Measurements from ENCODE around the gene NDUFS6. TPM values are rescaled to one million over a fixed set of nuclear protein-coding genes. Genes with fewer than 3 reads are reported as not detected.
A peak's percentile ranks its signal among the peaks of the same experiment; 100 is the strongest.
"Not testable (repeated sequence)": the region's sequence is repeated elsewhere in the genome, so short reads cannot be mapped to it uniquely, and the experiment has no call there.

The NDUFS6 gene
- total RNA-seq, 4 donors from 2014 or later = 28.2 to 62.0 (median 40.3) TPM

DNA sequence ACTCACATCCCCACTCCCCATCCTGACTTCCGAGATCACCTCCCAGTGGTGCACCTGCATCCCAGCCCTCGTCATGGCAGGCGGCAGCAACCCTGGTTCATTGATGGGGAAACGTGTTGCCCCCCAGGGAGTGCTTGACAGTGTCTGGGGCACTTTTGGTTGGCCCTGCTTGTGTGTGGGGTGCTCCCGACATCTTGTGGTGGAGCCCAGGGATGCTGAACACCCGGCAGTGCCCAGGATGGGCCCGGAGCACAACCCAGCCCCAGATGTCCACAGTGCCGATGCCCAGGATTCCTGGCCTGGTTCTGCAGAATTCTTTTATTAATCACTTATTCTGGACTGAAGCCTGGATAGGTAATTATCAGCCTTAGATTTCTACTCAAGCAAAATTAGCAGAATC is 5.3 kb upstream of the NDUFS6 start:
- no peak for DNase-seq (ENCODE audit: low spot score in 2 of 2)
- Histone ChIP-seq H3K9me3 (no peaks in the 10 kb centered on the region), H3K4me3 (no peak overlapping the region), H3K27ac (no peak overlapping the region), H3K36me3 (peaks cover 0 to 41% (median 0%) of the 10 kb centered on the region in 3 donors), H3K4me1 (peaks cover 0 to 27% (median 5%) of the 10 kb centered on the region in 4 donors), H3K27me3 (no peaks in the 10 kb centered on the region)
- no peak for TF ChIP-seq POLR2A (IDR thresholded peaks at IDR 0.05)
- TF ChIP-seq, protein P1, sequence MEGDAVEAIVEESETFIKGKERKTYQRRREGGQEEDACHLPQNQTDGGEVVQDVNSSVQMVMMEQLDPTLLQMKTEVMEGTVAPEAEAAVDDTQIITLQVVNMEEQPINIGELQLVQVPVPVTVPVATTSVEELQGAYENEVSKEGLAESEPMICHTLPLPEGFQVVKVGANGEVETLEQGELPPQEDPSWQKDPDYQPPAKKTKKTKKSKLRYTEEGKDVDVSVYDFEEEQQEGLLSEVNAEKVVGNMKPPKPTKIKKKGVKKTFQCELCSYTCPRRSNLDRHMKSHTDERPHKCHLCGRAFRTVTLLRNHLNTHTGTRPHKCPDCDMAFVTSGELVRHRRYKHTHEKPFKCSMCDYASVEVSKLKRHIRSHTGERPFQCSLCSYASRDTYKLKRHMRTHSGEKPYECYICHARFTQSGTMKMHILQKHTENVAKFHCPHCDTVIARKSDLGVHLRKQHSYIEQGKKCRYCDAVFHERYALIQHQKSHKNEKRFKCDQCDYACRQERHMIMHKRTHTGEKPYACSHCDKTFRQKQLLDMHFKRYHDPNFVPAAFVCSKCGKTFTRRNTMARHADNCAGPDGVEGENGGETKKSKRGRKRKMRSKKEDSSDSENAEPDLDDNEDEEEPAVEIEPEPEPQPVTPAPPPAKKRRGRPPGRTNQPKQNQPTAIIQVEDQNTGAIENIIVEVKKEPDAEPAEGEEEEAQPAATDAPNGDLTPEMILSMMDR (IDR thresholded peaks at IDR 0.05) = no peak
- no peak for TF ChIP-seq EP300 (IDR thresholded peaks at IDR 0.05)
- 73 to 85% methylated on average over 5 to 8 of the region's 8 CpGs for WGBS, 2 donors

DNA sequence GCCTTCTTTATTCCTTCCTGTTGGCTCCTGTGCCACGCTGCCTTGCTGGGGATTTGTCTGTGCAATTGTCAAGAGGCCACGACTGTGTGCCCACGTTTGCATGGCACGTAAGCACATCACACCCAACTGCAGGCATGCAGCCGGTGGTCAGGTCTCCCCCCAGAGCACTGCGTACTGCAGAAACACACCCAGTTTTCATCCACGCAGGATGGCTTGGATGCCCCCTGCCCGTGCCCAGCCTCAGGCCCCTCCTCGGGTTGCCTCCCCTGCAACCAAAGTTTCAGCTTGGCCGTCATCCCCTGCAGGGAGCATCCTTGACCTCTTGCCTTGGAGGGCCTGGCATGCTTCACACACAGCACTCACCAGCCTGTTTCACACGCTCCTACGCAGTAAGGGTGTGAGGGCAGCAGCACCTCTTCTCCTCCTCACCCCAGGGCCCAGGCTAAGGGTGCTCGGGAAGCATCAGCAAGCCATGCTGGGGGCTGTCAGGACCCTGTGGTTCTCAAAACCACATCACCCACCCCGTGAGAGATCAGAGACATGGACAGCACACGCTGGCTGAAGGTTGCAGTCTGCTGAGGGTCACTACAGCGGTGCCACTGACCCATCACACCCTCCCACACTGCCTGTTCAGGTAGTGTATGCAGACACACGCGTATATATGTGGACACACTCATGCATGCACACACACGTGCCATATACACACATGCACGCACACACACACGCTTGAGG is 4.7 kb upstream of the NDUFS6 start:
- no peaks in the 10 kb centered on the region for H3K9me3 ChIP-seq
- H3K27ac ChIP-seq = no peak overlapping the region
- WGBS, 2 donors = 92% methylated on average over 20 to 21 of the region's 21 CpGs
- DNase-seq (ENCODE audit: low spot score in 2 of 2) = no peak
- H3K27me3 ChIP-seq = no peaks in the 10 kb centered on the region
- H3K4me3 ChIP-seq = no peak overlapping the region
- H3K4me1 ChIP-seq = peaks cover 0 to 27% (median 5%) of the 10 kb centered on the region in 4 donors
- TF ChIP-seq EP300 (IDR thresholded peaks at IDR 0.05) = no peak
- no peak for TF ChIP-seq POLR2A (IDR thresholded peaks at IDR 0.05)
- TF ChIP-seq, protein P1 (IDR thresholded peaks at IDR 0.05) = no peak
- peaks cover 0 to 41% (median 0%) of the 10 kb centered on the region in 3 donors for H3K36me3 ChIP-seq

DNA sequence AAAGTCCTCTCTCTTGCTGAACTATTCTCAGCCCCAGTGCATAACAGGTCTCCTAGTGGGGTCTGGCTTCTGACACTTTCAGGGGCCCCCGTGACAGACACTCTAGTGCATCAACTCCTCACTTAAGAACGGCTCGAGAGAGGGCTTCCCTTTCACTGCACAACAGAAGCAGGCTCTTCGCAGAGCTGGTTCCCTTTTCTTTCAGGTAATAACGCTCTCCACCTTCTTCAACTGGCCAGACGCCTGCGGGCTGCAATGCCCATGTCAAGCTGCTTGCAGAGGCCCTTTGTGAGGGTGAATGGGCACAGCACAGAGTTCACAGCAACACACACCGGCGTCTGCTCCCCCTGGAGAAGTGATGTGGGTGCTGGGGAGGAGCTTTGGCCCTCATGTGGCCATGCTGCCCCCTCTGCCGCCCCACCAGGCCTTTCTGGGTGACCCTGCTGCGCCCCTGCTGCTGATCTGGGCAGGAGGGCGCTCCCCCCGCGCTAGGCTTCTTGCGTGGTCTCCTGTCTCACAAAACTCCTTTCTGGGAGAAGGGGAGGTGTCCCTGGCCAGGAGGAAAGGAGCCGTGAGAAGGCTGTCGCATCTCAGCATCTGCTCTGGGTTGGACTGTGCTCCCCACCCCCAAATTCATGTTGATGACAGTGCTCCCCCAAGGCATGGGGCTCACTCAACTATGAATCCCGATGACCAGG is 4.0 kb upstream of the NDUFS6 start:
- no peak overlapping the region for H3K27ac ChIP-seq
- peaks cover 0 to 33% (median 9%) of the 10 kb centered on the region in 4 donors for H3K4me1 ChIP-seq
- DNase-seq (ENCODE audit: low spot score in 2 of 2) = no peak
- no peaks in the 10 kb centered on the region for H3K9me3 ChIP-seq
- H3K27me3 ChIP-seq = no peaks in the 10 kb centered on the region
- H3K36me3 ChIP-seq = peaks cover 0 to 41% (median 0%) of the 10 kb centered on the region in 3 donors
- TF ChIP-seq POLR2A (IDR thresholded peaks at IDR 0.05) (no peak), EP300 (IDR thresholded peaks at IDR 0.05) (no peak)
- TF ChIP-seq, protein P1 (IDR thresholded peaks at IDR 0.05) = no peak
- no peak overlapping the region for H3K4me3 ChIP-seq
- 92 to 93% methylated on average over 17 to 18 of the region's 18 CpGs for WGBS, 2 donors

DNA sequence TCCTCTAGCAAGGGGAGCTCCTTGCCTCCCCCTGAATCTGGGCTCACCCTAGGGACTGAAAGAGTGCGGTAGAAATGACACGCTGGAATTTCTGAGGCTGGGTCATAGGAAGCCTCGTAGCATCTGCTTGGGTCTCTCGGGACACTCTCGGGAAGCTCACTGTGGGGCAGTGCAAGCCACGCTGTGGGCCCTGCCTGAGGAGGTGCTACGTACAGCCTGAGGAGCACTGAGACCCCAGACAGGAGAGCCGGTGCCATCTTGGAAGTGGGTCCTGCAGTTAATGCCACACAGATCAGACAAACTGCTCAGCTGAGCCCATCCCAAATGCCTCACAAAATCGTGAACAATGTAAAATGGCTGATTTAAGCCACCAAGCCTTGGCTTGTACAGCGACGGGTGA is 3.4 kb upstream of the NDUFS6 start:
- no peak for TF ChIP-seq POLR2A (IDR thresholded peaks at IDR 0.05)
- TF ChIP-seq EP300 (IDR thresholded peaks at IDR 0.05) = no peak
- TF ChIP-seq, protein P1 (IDR thresholded peaks at IDR 0.05) = no peak
- no peaks in the 10 kb centered on the region for H3K27me3 ChIP-seq
- H3K4me1 ChIP-seq = peaks cover 0 to 40% (median 11%) of the 10 kb centered on the region in 4 donors
- H3K27ac ChIP-seq = no peak overlapping the region
- peaks cover 0 to 44% (median 0%) of the 10 kb centered on the region in 3 donors for H3K36me3 ChIP-seq
- WGBS, 2 donors = 84 to 96% methylated on average over 11 of the region's 11 CpGs
- H3K9me3 ChIP-seq = no peaks in the 10 kb centered on the region
- H3K4me3 ChIP-seq = no peak overlapping the region
- no peak for DNase-seq (ENCODE audit: low spot score in 2 of 2)

DNA sequence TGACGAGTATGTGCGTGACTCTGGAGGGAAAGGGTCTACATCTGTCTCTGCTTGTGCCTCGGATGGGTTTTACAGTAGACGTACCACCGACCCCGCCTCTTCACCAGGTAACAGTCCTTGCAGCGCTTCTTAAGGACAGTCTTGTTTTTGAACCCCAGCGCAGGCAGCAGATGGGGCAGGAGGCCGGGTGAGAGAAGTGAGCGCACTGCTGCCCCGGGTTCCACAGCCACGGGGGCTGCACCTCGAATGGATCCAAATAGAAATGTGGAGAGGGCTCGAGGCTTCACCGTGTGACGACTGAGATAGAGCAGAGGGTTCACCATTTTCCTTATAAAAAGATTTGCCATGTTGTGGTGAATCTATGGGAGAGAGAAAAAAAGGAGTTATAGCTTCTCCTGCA is 2.6 kb upstream of the NDUFS6 start:
- 90% methylated on average over 16 of the region's 16 CpGs for WGBS, 2 donors
- H3K27me3 ChIP-seq; DNase-seq (ENCODE audit: low spot score in 2 of 2); H3K9me3 ChIP-seq: not testable (repeated sequence)
- H3K27ac ChIP-seq = peak overlapping the region in 1 of 4 donors; percentile 88
- peaks cover 0 to 52% (median 0%) of the 10 kb centered on the region in 3 donors for H3K36me3 ChIP-seq
- H3K4me3 ChIP-seq = peak overlapping the region; percentile 62 to 99 (median 92)
- peaks cover 0 to 47% (median 11%) of the 10 kb centered on the region in 4 donors for H3K4me1 ChIP-seq
